ENCODE data around the gene WFDC10A.

- no peak for TF ChIP-seq POLR2AphosphoS5 (IDR thresholded peaks at IDR 0.05)
- no peak for TF ChIP-seq CTCF (IDR thresholded peaks at IDR 0.05)
Measured at GRCh38 chr20:45588800-45589199, 40.7 kb upstream of the WFDC10A start.

All from suprapubic skin (tissue), 3 donors.